GM20431 (cell line): ENCODE data around the gene NPAS3.

Source experiments
- in situ Hi-C: fragments of 300-500 bp; cut with MseI, MboI; formaldehyde crosslinking; loops from one replicate; pipeline ENCODE4 v1.15.0; 2020; ENCODE audit warnings: low sequenced_read_pairs; ENCODE audit not compliant: unreplicated experiment

NPAS3 gene

GRCh38 chr14:33237115-33237740, 298.5 kb downstream of the NPAS3 start:
- in situ Hi-C loops = no loop called here

GRCh38 chr14:33239465-33239864, 300.8 kb downstream of the NPAS3 start:
- in situ Hi-C loops = no loop called here

- in situ Hi-C loops = no loop called here
These were observed 301.8 kb downstream of the NPAS3 start for GRCh38 chr14:33240466-33240865.

DNA sequence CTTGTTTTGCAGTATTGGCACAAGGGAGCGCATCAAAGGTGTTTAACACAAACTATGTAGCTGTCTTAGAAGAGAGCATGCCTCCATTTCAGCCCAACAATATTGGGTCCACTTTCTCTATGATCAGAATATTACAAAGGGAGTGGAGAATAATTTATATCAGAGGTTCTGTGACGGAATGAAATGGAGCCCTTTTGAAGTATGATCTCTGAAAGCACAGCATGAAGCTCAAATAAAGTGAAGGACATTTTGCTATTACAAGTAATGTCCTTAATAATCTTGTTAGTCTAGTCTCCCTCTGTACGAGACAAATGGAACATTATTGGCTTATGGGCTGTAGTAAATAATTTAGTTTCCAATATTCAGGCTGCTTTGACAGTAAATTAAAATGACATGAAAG, 302.7 kb downstream of the NPAS3 start:
- in situ Hi-C loops = no loop called here

- in situ Hi-C loops = no loop called here
These were observed 310.6 kb downstream of the NPAS3 start for GRCh38 chr14:33249233-33249820.

GRCh38 chr14:33250963-33251362, 312.3 kb downstream of the NPAS3 start:
- in situ Hi-C loops = no loop called here

DNA sequence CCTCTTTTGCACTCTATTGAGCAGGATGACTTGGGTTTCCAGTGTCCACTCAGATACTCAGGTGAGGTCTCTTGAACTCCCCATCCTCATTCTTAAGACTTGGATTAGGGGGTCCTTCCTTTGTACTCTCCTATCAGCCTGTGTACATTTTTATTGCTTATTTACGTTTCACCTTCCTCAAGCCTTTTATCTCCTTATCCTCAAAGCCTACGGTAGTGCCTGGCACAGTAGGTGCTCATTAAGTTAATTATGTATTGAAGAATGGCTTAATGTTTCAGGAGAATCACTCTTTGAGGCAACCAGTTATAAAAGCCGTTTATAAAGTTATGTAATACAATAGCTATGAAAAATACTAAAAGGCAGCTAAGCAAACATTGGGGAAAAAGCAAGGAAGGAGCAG, 315.7 kb downstream of the NPAS3 start:
- in situ Hi-C loops = no loop called here

DNA sequence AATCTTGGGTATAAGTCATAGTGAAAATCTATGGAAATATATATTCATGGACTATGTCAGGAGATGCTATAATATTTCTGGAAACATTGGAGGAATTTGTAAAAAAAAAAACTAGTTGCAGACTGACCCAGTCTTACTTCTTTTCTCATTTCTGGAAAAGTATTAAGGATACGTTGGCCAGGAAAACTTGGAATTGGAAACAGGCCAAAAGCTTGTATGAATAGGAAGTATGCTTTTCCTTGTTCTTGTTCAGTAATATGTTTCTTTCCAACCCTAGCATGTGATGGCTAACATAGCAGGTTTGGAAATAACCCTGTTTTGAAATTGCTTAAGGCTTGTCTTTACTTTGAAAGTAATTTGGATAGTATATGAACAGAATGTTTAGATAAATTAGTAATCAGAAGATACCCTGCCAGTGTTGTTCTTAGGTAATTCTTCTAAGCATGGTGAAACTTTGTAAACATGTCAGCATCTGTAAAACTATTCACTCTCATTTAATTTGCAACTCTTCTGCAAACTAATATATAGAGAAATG, 316.2 kb downstream of the NPAS3 start:
- in situ Hi-C loops = no loop called here

DNA sequence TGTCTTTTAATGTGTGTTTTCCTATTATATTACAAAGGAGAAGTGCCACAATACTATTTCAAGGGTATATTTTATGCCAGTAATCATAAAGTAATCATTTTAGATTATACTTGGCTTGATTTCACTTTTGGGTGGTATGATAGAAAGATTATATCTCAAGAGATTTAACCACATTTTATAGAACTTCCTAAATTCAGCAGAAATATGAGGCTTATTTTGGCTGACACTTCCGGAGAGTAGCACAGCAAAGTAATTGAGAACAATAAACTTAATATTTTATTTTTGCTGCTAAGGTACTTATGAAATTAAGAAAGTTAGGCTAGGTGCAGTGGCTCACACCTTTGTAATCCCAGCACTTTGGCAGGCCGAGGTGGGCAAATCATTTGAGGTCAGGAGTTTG, 319.1 kb downstream of the NPAS3 start:
- in situ Hi-C loops = no loop called here

GRCh38 chr14:33259764-33260163, 321.1 kb downstream of the NPAS3 start:
- in situ Hi-C loops = no loop called here

GRCh38 chr14:33271216-33271615, 332.5 kb downstream of the NPAS3 start:
- in situ Hi-C loops = no loop called here

GRCh38 chr14:33271891-33272290, 333.2 kb downstream of the NPAS3 start:
- in situ Hi-C loops = no loop called here

DNA sequence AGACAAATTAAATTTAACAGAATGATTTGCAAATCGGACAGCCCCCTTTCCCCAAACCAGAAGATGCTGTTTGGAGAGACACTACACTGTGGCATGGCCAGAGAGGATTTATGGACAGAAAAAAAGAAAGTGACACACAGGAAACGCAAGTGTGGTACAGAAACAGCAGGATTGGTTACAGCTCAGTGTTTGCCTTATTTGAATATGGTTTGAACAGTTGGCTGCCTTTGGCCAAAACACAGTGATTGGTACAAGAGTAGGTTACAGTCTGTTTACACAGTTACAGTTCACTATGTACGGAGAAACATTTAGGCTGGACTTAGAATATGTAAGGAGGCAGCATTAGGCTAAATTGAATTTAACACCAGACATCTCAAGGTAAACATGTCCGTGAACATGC, 335.3 kb downstream of the NPAS3 start:
- in situ Hi-C loops = no loop called here

GRCh38 chr14:33275879-33276278, 337.2 kb downstream of the NPAS3 start:
- in situ Hi-C loops = no loop called here

DNA sequence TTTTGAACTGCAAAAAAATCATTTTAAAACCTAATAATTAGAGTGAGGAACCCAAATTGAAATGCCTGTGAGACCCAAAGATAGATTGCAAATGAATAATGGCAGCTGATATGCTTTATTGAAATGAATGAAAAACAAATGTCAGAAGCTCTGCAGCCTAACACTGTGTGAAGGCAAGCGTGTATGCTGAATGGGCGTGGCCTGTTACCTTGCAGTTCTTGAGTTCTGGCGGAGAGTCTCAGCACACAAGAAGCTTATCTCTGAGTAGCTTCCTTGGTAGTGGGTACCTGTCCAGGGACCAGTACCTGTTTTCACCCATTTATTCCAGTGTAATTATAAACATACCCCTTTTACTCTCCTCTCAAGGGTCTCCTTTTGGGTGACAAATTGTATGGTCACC, 341.2 kb downstream of the NPAS3 start:
- in situ Hi-C loops = no loop called here

DNA sequence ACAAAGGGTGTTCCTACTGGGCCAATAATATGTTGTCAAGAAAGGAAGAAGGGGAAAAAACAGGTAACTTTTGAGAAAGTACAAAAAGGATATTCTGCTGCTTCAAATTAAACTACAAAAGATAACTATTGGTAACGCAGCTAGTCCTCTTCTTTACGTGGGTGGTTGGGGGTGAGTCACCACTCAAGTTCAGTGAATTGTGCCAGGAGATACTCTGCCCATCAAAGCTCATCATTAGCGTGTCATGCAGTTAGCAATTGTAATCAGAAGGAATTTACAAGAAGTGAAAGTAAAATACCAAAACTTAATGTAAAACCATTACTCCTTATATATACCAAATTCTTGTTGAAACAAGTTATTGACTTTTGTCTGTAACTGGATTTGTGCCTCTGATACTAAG, 342.0 kb downstream of the NPAS3 start:
- in situ Hi-C loops = no loop called here

- in situ Hi-C loops = no loop called here
These were observed 343.9 kb downstream of the NPAS3 start for GRCh38 chr14:33282331-33283230.

GRCh38 chr14:33285902-33286700, 347.4 kb downstream of the NPAS3 start:
- in situ Hi-C loops = no loop called here

GRCh38 chr14:33287189-33287588, 348.5 kb downstream of the NPAS3 start:
- in situ Hi-C loops = no loop called here

DNA sequence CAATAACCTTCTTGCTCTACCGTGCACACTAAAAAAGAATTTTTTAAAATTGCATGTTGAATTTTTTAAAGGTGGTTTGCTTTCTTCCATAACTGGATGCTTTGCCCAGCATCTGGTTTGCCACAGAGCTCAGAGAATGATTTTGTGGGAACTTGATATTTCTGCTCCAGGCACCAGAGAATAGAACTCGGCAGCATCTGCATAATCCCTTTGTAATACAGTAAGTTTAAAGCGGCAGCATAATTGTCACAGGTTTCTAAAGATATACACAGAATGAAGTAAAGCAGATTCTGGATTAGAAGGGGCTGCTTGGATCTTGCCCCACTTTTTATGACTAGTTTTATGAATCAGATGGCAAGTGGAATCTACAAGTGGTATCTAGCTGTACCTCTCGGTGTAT, 352.0 kb downstream of the NPAS3 start:
- in situ Hi-C loops = no loop called here
